GM12873 (cell line): ENCODE results near the gene UBXN1.

Source experiments
- CTCF ChIP-seq: IDR thresholded peaks from 2 replicates; pipeline ENCODE4 v1.5.1; 2012; ENCODE audit warnings: low read depth, mild to moderate bottlenecking, moderate library complexity, low read length, control low read depth; ENCODE audit not compliant: insufficient read depth; ENCODE audit errors: missing control alignments

UBXN1 gene

GRCh38 chr11:62713343-62713742, 34.5 kb upstream of the UBXN1 start:
- TF ChIP-seq CTCF, result no peak

DNA sequence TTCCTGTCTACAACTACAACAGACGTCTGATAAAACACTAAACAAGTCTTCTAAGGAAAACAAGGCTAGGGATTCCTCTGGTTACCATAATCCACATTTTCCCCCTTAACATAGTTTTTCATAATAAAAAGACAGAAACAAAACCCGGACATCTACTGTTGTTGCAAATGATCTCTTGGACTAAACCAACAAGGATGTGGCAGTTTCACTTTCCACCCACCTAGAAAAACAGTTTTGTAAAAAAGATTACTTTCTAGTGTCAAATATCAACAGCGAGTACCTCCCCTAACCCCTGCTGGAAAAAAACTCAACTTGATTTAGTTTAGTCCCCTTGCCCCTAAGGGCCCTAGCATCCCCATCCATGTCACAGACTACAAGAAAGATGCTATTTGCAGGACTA, 34.0 kb upstream of the UBXN1 start:
- no peak for TF ChIP-seq CTCF

DNA sequence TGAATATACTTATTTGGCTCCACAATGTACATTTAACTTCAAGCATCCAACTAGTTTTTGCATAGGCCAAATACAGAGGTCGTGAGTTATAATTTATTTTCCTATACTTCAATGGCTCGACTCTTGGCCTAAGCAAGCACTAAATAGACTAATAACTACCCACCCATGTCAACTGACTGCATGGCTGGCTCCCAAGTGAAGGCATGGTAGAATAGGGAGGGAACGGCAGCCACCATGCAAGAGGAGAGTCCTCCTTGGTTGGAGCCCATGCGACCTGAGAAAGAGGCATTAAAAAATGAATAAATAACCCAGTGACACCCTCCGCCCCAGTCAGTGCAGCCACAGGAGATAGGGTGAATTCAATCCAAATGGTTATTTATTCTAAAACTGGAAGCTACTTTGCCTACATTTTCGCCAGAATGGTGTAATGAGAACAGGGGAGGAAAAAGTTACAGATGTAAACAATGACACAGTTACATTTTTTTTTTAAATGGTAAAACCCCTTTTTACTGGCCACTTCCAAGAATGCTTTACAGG, 33.5 kb upstream of the UBXN1 start:
- TF ChIP-seq CTCF, result no peak

DNA sequence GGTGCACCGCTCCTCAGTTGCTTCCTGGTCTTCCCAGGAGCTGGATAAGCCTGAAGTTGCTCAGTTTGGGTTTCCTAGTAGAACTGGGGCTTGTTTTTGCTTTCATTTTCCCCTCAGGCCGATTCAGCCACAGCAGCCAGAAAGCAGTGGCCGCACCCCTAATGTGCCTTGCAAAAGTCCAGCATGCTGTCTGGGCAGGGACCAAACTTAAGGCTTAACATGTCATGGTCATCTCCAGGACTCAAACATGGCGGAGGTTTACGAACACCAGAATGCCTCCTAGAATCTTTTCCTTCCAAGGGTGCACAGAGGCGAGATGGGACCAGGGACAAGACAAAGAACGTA, 31.1 kb upstream of the UBXN1 start:
- TF ChIP-seq CTCF, result no peak

GRCh38 chr11:62709247-62710000, 30.6 kb upstream of the UBXN1 start:
- TF ChIP-seq CTCF, result no peak

DNA sequence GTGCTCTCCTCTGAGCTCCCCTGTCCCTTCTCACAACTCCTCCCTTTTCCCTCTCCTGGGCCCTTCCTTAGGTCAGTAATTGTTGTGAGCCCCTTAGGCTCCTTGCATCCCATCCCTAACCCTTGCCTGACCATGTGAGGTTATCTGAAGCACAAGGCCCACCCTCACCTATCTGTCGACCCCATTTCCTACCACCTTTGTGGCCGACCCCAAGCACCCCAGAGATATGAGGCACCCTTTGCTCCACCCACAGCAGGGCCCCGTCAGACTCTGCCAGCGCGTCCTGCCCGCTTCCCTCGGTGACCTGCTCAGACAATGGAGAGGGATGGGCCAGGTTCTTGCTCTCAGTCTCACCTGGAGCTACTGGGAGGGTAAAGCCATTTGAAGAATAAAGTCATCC, 29.9 kb upstream of the UBXN1 start:
- TF ChIP-seq CTCF, result no peak

GRCh38 chr11:62708392-62708791, 29.5 kb upstream of the UBXN1 start:
- TF ChIP-seq CTCF, result no peak
